ENCODE data around the gene GOLGA7B. TPM values are rescaled to one million over a fixed set of nuclear protein-coding genes. Genes with fewer than 3 reads are reported as not detected.

The GOLGA7B gene
- total RNA-seq = 0.19 and 0.28 TPM in 2 replicates

DNA sequence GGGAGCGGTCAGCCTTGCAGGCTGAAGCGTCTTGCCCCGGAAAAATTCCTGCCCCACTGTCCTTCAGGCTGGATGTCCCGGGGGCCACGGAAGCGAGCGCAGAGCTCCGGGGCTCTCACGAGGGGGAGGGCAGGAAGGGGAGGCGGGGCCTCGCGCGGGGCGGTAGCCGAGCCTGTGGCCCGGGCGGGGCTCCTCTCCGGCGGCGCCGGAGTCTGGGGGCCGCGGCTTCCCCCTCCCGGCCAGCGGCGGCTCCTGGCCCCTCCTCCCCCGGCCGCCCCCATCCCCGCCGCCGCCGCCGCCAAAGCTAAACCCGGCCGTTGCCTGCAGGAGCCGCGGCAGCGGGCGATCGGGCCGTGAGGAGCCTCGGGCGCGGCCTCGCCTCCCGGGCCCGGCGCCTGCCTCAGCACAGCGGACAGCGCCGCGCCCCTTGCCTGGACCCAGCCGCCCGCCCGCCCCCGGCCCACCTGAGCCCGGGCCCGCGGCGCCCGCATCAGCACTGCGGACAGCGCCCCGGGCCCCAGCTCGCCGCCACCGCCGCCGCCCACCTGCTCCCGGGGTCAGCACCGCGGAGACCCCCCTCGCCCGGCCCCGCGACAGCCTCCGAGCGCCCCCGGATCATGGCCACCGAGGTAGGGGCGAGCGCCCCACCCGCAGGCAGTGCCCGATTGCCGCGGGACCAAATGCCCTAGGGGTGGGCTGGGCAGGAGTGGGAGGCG is at the start of gene GOLGA7B:
GOLGA7B (plus strand) TSS at position 157 of the 716 bp plus-strand sequence; CDS start at position 618, 461 bp downstream.

Other genes with a start within 250 kb of the GOLGA7B start
- gene MORN4, start 216.3 kb upstream of the GOLGA7B start, total RNA-seq = 3.4 and 6.6 TPM in 2 replicates
- 38.0 and 44.8 TPM in 2 replicates for gene PI4K2A, start 209.2 kb upstream of the GOLGA7B start, total RNA-seq
- gene AVPI1, start 162.6 kb upstream of the GOLGA7B start, total RNA-seq = 65.2 and 75.0 TPM in 2 replicates
- 24.3 and 34.1 TPM in 2 replicates for gene MARVELD1, start 136.1 kb upstream of the GOLGA7B start, total RNA-seq
- gene ZFYVE27, start 112.7 kb upstream of the GOLGA7B start, total RNA-seq = 8.3 and 17.0 TPM in 2 replicates
- gene SFRP5, start 77.8 kb upstream of the GOLGA7B start, total RNA-seq = not detected in 2 replicates
- gene CRTAC1, start 180.8 kb downstream of the GOLGA7B start, total RNA-seq = not detected in 2 replicates